ENCODE measurements around the gene SETSIP.
"Not testable (repeated sequence)": the region's sequence is repeated elsewhere in the genome, so short reads cannot be mapped to it uniquely, and the experiment has no call there.

The SETSIP gene

DNA sequence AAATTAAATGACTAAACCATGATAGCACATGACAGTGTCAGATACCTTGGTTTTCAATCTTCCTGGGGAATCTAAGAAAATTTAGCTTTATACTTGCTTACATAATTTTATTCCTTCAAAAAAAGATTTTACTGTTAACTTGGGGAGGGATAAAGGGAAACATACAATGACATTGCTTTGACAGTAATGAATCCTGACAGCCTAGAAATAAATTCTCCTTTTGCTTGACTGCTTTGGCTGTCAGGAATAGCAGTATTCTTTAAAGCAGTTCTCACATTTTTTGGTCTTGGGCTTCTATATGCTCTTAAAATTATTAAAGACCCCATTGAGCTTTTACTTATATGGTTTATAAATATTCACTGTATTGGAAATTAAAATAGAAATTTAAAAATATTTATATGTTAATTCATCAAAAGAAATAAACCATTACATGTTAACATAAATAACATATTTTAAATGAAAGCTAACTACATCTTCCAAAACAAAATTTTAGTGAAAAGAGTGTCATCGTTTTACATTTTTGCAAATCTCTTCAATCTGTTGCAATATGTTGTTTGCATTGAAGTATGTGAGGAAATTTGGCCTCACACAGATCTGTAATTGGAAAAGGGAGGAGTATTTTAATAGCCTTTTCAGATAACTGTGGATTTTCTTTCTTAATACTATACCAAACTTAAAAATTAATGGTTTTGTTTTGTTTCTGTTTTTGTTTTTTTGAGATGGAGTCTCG is 29.3 kb downstream of the SETSIP start:
- DNase-seq = no peak

DNA sequence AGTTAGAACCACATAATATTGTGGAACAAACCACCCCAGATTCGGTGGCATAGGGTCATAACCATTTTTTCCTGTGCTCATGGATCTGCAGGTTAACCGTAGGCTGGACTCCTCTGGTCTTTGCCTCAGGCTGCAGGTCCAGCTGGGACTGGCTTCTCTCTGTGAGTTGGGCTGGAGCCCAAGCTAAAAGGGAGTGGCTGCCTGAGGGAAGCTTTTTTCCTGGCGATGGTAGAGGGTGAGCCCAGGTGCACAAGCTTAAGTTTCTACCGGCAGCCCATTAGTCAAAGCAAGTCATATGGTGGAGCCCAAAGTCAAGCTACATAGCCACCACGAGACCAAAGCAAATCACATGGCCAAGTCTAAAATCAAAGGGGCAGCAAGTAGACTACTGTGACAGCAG is 31.6 kb downstream of the SETSIP start:
- DNase-seq = no peak

GRCh38 chr1:92040971-92041370 is 34.2 kb downstream of the SETSIP start:
- no peak for DNase-seq

DNA sequence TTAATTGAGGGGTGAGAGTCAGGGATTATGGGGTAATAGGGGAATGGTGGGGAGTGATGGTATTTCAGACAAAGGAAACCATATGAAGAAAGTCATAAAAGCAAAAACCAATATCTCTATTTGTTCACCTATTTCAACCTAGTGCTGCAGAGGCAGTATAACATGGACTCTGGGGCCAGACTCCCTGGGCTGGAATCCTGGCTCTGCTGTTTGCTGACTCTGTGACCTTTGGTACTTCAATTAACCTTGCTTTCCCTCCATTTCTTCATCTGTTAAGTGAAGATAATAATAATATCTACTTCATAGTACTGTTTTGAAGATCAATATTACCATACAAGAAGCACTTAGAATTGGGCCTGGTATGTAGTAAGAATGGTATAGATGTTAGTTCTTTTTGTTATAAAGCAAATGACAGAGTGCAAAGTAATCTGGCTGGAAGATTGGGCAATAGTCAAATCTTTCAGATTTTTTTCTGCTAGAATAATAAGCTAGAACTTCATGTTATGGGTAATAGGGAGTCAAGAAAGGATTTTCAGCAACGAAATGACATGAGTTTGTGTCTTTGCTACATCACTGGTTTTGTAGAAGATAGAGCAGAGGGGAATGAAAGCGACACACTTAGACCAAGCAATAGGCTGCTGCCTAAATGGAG is 36.4 kb downstream of the SETSIP start:
- DNase-seq = no peak

DNA sequence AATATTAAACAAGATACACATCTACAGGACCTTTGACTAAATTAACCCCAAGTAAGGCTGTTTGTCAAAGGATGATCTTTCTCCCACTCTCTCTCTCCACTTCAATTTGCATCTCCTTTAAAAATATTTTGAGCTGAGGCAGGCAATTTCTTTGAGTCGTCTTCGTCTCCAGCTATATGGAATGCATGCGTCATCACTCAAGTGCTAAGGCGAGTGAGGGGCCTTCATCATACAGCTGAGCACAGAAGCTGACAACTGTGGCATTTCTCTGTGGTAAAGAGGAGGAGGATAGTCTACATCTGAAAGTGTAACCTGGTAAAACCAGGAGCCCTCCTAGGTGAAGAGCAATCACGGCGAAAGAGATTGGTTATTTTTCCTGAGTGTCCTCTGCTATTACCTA is 37.8 kb downstream of the SETSIP start:
- no peak for DNase-seq

DNA sequence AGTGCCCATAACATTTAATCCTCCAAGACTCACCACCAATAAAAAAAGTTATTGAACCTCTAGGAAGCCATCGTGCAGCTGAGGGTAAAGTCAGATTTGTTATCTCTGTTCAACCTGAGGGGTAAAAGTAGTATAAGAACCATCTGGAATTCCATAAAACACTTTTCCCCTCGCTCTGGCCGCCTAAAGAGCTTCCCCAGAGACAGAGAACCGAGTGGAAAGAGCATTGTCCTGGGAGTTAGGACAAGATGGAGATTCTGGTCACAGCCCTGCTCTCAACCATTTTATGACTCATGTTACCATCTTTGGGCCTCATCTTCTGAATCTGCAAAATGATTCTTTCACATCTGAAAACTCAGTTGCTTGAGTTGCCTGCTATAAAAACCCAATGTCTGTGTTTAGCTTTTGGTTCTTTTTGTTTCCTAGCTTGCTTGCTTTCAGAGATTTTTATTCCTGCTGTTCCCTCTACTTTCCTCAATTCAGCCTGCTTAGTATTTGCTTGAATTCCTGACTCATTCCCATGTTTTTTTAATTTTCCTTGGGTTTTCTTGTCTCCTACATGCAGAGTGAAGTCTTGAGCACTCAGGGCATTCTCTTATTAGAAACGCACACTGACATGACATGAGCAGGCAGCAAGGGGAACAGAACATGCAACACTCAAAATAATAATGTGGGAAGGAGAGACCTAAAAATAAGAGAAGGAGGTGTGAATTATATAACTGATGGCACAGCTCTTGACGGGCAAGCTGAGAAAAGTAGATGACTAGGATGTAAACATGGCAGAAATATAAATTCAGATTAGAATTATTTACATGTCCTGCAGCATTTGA is 43.7 kb downstream of the SETSIP start:
- no peak for DNase-seq

DNA sequence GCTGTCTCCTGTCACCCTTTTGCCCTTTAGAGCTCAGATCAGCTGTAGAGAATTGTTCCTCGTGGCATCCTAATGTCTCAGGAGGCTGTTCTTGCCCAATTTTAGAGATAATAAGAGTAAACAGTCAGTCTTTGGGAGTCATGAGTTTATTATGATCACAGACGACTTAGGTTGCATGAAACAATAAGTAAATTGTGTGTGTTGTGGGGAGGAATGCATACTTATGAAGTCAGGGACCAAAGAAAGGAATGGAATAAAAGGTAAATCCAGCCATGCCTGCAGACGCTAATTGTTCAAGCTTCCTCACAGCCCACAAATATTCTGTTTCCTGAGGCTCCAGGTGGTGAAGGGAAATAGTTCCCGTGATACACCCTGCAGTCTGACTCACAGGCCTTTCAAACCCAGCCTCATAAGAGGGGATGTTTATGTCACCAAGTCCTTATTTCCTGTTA is 44.5 kb downstream of the SETSIP start:
- DNase-seq = no peak

DNA sequence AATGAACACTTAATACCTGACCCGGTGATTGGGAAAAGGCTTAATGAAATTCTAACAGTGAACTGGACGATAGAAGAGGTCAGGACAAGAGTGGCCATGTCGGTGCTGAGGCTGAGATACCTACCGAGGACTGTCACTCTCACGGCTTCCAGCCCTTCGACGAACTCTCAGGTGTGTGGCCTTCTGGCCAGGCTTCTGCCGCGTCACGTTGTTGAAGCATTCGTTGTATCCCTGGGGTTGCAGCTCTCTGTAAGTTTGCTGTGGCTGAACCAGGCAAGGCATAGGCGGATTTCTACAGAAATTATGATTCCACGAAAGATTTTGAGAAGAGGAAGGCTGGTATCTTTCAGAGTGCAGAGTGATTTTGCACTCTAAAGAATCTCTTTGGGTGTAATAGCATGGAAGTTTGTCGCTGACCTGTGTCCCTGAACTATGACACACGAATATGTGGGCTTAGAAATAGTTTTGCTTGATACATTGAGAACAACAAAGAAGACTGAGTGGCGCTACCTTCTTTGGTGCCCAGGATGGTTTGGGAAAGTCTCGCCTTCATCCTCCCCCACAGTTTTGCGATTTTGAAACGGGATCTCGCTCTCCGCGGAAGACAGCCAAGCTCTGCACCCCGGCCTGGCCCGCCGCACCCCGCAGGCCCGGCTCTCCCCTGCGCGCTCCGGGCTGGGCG is 45.8 kb downstream of the SETSIP start:
- no peak for DNase-seq

DNA sequence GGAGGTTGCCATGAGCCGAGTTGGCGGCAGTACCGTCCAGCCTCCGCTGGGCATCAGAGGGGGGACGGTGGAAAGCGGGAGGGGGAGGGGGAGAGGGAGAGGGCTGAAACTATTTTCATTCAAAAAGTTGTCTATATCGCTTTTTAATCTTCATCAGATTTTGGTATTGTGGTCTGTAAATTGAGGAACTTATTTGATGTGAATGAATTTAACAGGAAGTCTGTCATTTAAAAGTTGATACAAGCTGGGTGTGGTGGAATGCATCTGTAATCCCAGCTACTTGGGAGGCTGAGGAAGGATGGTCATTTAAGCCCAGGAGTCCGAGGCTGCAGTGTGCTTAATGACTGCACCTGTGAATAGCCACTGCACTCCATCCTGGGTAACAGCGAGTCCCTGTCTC is 48.4 kb downstream of the SETSIP start:
- no peak for DNase-seq

- DNase-seq = not testable (repeated sequence)
Observed at GRCh38 chr1:92026042-92026441, 49.2 kb downstream of the SETSIP start.
